Left ventricle myocardium inferior (tissue), 1 donor: Measurements from ENCODE around the gene CHCHD5. TPM values are rescaled to one million over a fixed set of nuclear protein-coding genes. Genes with fewer than 3 reads are reported as not detected.

Experiments
- DNase-seq: peaks from one replicate; pipeline ENCODE4 v3.0.0-alpha.2; 2020
- H3K27ac ChIP-seq: fragments of 200-600 bp; replicated peaks from 2 replicates; pipeline ENCODE4 v1.8.0; 2021
- H3K27me3 ChIP-seq: fragments of 200-600 bp; 2 replicates; pipeline ENCODE4 v1.8.0; 2021; ENCODE audit warnings: low read depth
- H3K36me3 ChIP-seq: fragments of 200-600 bp; 2 replicates; pipeline ENCODE4 v1.8.0; 2021
- H3K4me1 ChIP-seq: fragments of 200-600 bp; 2 replicates; pipeline ENCODE4 v1.8.0; 2021
- H3K4me3 ChIP-seq: fragments of 200-600 bp; 2 replicates; pipeline ENCODE4 v1.8.0; 2021; ENCODE audit warnings: mild to moderate bottlenecking, moderate library complexity
- H3K9me3 ChIP-seq: fragments of 200-600 bp; replicated peaks from 2 replicates; pipeline ENCODE4 v1.8.0; 2021
- CTCF ChIP-seq: fragments of 200-600 bp; IDR thresholded peaks from 2 replicates; pipeline ENCODE4 v1.8.0; 2021; ENCODE audit warnings: antibody characterized with exemption, mild to moderate bottlenecking, borderline replicate concordance
- intact Hi-C: fragments of 100-400 bp; cut with micrococcal nuclease; formaldehyde crosslinking; loops from one replicate; pipeline ENCODE4 v1.11.0; 2022
- total RNA-seq: library from RNA; stranded (reverse); fragmentation: NEBNext Ultra II Directional; extraction: Animal tissue kit (Norgen Biotek cat#: 25700); gene quantifications from one replicate; pipeline ENCODE4 v1.2.1, GENCODE V29; 2021
- donor health status: DM: no; HTN: yes; CAD: no; lungs with severe emphysema.

CHCHD5 gene
- total RNA-seq, 1 donor from 2014 or later: 19.2 TPM

GRCh38 chr2:112585873-112586464 is 1.6 kb downstream of the CHCHD5 start:
- no peak overlapping the region for H3K27ac ChIP-seq
- H3K9me3 ChIP-seq: no peaks in the 10 kb centered on the region
- H3K27me3 ChIP-seq: no peaks in the 10 kb centered on the region
- peaks cover 42% of the 10 kb centered on the region for H3K4me1 ChIP-seq
- DNase-seq: no peak
- no peak for TF ChIP-seq CTCF
- H3K36me3 ChIP-seq: peaks cover 22% of the 10 kb centered on the region
- no peak overlapping the region for H3K4me3 ChIP-seq
- intact Hi-C loops: no loop called here

- Histone ChIP-seq H3K4me3 (no peak overlapping the region), H3K4me1 (peaks cover 31% of the 10 kb centered on the region), H3K27me3 (no peaks in the 10 kb centered on the region), H3K9me3 (no peaks in the 10 kb centered on the region), H3K27ac (no peak overlapping the region), H3K36me3 (peaks cover 22% of the 10 kb centered on the region)
- no peak for DNase-seq
- no peak for TF ChIP-seq CTCF
- intact Hi-C loops: no loop called here
These were observed 4.2 kb downstream of the CHCHD5 start for GRCh38 chr2:112588611-112589045.

- DNase-seq: no peak
- no peak for TF ChIP-seq CTCF
- intact Hi-C loops: no loop called here
- no peaks in the 10 kb centered on the region for H3K9me3 ChIP-seq
- peaks cover 11% of the 10 kb centered on the region for H3K4me1 ChIP-seq
- no peak overlapping the region for H3K4me3 ChIP-seq
- H3K36me3 ChIP-seq: peaks cover 17% of the 10 kb centered on the region
- H3K27ac ChIP-seq: no peak overlapping the region
- no peaks in the 10 kb centered on the region for H3K27me3 ChIP-seq
These were observed 7.0 kb downstream of the CHCHD5 start for GRCh38 chr2:112591413-112591812.

GRCh38 chr2:112593736-112594135 is 9.3 kb downstream of the CHCHD5 start:
- no peaks in the 10 kb centered on the region for H3K27me3 ChIP-seq
- TF ChIP-seq CTCF: no peak
- H3K4me1 ChIP-seq: peaks cover 4% of the 10 kb centered on the region
- no peak overlapping the region for H3K27ac ChIP-seq
- H3K4me3 ChIP-seq: no peak overlapping the region
- no peak for DNase-seq
- H3K36me3 ChIP-seq: no peaks in the 10 kb centered on the region
- intact Hi-C loops: no loop called here
- no peaks in the 10 kb centered on the region for H3K9me3 ChIP-seq

- no peaks in the 10 kb centered on the region for H3K36me3 ChIP-seq
- TF ChIP-seq CTCF: no peak
- H3K4me1 ChIP-seq: peaks cover 7% of the 10 kb centered on the region
- no peak overlapping the region for H3K4me3 ChIP-seq
- no peak for DNase-seq
- intact Hi-C loops: no loop called here
- no peaks in the 10 kb centered on the region for H3K9me3 ChIP-seq
- no peak overlapping the region for H3K27ac ChIP-seq
- H3K27me3 ChIP-seq: no peaks in the 10 kb centered on the region
These were observed 13.3 kb downstream of the CHCHD5 start for GRCh38 chr2:112597537-112598322.
